ENCODE results near the gene SCYL3. TPM values are rescaled to one million over a fixed set of nuclear protein-coding genes. Genes with fewer than 3 reads are reported as not detected.

The SCYL3 gene, protein sequence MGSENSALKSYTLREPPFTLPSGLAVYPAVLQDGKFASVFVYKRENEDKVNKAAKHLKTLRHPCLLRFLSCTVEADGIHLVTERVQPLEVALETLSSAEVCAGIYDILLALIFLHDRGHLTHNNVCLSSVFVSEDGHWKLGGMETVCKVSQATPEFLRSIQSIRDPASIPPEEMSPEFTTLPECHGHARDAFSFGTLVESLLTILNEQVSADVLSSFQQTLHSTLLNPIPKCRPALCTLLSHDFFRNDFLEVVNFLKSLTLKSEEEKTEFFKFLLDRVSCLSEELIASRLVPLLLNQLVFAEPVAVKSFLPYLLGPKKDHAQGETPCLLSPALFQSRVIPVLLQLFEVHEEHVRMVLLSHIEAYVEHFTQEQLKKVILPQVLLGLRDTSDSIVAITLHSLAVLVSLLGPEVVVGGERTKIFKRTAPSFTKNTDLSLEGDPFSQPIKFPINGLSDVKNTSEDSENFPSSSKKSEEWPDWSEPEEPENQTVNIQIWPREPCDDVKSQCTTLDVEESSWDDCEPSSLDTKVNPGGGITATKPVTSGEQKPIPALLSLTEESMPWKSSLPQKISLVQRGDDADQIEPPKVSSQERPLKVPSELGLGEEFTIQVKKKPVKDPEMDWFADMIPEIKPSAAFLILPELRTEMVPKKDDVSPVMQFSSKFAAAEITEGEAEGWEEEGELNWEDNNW
- total RNA-seq (1 to 10 TPM; 5.7 to 7.1 (median 6.1) TPM), polyA plus RNA-seq (2.6 TPM)
- long read RNA-seq, donor 1, full-length matches to known transcripts, result 8 of 15 reads
- long read RNA-seq, donor 1, partial matches to known transcripts, result 3 of 15 reads
- long read RNA-seq, donor 1, other reads (novel, unspliced or antisense), result 4 of 15 reads
- long read RNA-seq, donor 2, full-length matches to known transcripts, result 2 of 5 reads
- long read RNA-seq, donor 2, partial matches to known transcripts, result 1 of 5 reads
- long read RNA-seq, donor 2, other reads (novel, unspliced or antisense), result 2 of 5 reads
- long read RNA-seq, donor 3, full-length matches to known transcripts, result 4 of 18 reads
- long read RNA-seq, donor 3, partial matches to known transcripts, result 2 of 18 reads
- long read RNA-seq, donor 3, other reads (novel, unspliced or antisense), result 12 of 18 reads
- long read RNA-seq, donor 4, full-length matches to known transcripts, result 1 of 3 reads
- long read RNA-seq, donor 4, partial matches to known transcripts, result 1 of 3 reads
- long read RNA-seq, donor 4, other reads (novel, unspliced or antisense), result 1 of 3 reads

DNA sequence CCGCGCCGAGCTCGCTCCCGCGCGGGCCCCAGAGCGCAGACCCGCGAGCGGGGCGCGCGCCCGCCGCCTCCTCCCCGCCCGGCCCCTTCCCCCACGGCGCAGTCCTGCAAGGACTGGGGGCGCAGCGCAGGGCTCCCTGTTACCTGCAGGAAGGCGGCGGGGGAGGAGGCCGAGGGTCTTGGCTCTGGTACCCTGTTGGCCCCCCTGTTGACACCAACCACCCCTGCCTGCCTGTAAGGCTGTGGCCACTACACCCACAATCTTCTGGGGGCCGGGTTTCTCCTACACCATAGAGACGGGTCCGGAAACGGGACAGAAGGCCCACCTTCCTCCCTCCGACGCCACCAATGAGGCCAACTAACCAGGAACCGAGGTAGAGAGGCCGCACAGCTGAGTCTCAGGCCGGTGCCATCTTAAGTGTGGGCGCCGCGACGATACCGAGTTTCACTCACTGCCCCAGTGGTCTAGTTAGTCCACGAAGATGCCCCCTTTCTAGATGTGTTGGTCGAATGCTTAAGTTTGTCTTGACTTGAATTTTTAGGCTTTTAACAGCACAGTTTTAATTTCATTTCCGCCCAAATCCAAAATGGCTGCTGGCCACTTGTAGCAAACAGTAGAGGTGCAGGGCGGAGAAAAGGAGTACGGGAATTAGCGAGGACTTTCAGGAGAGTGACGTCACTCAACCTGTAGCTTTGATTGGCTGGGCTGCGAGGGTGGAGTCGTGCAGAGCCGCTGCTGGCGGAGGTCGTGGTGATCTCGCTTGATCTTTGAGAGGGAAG is at the start of gene SCYL3:
TSS of gene SCYL3 (minus strand) at position 252 of the 779 bp plus-strand sequence. CDS start 5,056 bp downstream, outside the sequence.
- Histone ChIP-seq H3K9me3 (ENCODE audit: control insufficient read depth, low read length) (no peaks in the 10 kb centered on the region), H3K27me3 (ENCODE audit: control insufficient read depth, insufficient read depth) (no peaks in the 10 kb centered on the region), H3K27ac (ENCODE audit: low read length) (peak within 1 kb of the TSS; percentile 95), H3K4me1 (ENCODE audit: control insufficient read depth, insufficient read depth, low read length) (peaks cover 2% of the 10 kb centered on the region), H3K4me3 (ENCODE audit: low read length) (peak within 1 kb of the TSS; percentile 94)
- ATAC-seq (peak; percentile 99), DNase-seq (peak; percentile 94 to 97 (median 95))
- intact Hi-C loops (cut with DNase I), result no loop called here
- under 1% methylated on average over 52 of the region's 52 CpGs for WGBS

DNA sequence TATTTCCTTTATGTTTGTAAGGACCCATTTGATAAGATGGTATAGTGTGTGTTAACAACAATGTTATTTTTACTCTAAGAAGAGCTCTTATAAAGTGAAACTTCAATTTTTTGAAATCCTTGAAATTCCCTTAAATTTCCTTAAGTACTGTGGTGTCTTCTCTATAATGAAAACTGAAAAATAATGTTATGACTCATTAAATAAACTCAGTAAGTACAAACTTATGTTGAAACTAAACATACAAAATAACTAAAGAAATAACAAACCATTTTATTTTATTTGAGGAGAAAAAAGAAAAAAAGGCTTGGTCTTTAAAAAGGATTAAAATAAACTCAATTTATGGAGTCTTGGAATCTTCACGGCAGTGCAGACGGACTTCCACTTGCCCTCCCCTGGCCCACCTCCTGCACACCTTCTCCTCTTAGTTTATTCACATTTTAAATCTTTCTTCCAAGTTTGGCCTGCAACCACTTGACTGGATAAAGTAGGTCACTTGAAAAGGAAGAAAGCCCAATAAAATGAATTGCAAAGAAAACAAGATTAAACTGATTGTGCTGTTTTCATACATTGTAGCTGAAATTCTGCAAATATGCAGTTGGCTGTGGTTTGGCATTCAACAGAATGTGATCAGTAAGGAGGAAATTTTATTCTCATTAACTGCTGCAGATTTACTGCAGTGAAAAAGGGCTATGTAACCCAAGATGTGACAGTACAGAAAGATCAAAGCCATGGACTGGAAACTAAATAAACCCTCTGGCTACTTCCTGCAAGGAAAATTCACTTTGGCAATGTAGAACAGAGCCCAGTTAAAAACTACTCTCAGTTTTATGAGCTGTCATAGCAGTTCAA is 48.5 kb upstream of the SCYL3 start:
- intact Hi-C loops (cut with DNase I), result no loop called here
- Histone ChIP-seq H3K9me3 (ENCODE audit: control insufficient read depth, low read length) (no peaks in the 10 kb centered on the region), H3K4me1 (ENCODE audit: control insufficient read depth, insufficient read depth, low read length) (no peaks in the 10 kb centered on the region), H3K4me3 (ENCODE audit: low read length) (no peak overlapping the region), H3K27ac (ENCODE audit: low read length) (no peak overlapping the region), H3K27me3 (ENCODE audit: control insufficient read depth, insufficient read depth) (no peaks in the 10 kb centered on the region)
- WGBS, result 78% methylated on average over 2 of the region's 2 CpGs
- DNase-seq (peak in 1 of 3 donors; percentile 28), ATAC-seq (no peak)

DNA sequence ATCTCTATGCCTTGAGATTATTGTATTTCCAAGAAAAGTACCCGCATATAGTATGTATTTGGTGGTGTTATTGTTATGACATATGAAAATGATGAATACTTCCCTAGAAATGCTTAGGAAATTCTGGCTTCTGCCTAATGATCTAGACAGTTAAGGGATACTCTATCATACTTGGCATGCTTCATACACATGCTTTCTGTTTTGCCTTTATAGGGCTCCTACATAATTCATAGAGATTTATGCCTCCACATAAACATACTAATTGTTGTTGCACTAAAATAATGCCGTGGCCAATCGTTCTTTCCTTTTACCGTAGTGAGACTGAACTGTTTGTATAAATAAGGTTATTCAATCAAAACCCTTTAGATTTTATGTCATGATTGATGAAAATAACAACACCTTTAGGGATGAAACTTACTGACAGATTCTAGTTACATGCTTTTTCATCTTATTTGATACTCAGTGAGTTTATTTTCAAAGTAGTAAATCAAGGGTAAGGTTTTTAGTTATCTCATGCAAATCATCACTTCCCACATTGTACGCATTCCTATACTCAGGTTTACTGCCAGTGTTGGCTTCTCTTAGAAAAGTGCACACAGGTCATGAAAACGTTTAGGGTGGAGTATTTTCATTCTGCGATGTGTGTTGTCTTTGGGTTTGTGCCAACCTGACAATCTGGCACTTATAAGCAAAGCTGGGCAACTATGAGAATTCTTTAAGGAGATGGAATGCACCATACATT is 40.5 kb upstream of the SCYL3 start:
- Histone ChIP-seq H3K27me3 (ENCODE audit: control insufficient read depth, insufficient read depth) (no peaks in the 10 kb centered on the region), H3K9me3 (ENCODE audit: control insufficient read depth, low read length) (no peaks in the 10 kb centered on the region), H3K4me1 (ENCODE audit: control insufficient read depth, insufficient read depth, low read length) (no peaks in the 10 kb centered on the region), H3K4me3 (ENCODE audit: low read length) (no peak overlapping the region), H3K27ac (ENCODE audit: low read length) (no peak overlapping the region)
- 57% methylated on average over 7 of the region's 7 CpGs for whole genome bisulfite sequencing
- DNase-seq (no peak), ATAC-seq (no peak)
- intact Hi-C loops (cut with DNase I), result no loop called here

DNA sequence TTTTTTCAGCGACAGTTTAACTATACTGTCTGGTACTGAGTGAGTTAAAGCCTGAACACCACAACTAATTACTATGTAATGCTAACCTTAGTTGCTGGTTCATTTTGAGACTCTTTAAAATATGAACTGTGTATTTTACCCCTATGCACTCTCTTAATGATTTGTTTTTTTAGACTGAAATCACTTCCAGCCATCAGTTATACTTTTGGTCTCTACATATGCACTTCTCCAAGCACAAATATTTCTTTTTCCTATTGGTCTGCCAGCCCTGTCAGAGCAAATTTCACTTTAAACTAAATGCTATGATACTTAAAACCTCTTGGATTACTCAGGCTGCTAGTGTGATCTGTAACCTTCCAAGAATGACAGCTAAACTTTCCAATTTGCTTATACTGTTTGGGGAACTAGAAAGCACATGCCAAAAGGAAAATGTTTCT is 38.1 kb upstream of the SCYL3 start:
- no peak for ATAC-seq
- intact Hi-C loops (cut with DNase I), result no loop called here
- no peak overlapping the region for H3K27ac ChIP-seq (ENCODE audit: low read length)

DNA sequence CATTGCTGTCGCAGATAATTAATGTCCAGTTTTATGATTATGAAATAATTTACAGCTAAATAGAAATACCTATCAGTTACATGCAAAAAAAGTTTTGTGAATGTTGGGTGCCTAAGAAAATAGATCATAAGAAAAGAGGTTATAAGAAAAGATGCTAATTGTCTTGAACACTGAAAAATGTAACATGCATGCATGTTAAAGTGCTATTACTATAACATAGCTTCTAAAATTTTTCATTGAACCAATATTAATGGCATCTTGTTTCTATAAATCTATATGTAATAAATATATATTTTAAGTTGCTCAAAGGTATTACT is 35.5 kb upstream of the SCYL3 start:
- ATAC-seq, result no peak

More for the DNA sequence above, 38.1 kb upstream of the SCYL3 start:
- Histone ChIP-seq H3K4me1 (ENCODE audit: control insufficient read depth, insufficient read depth, low read length) (no peaks in the 10 kb centered on the region), H3K9me3 (ENCODE audit: control insufficient read depth, low read length) (no peaks in the 10 kb centered on the region), H3K27me3 (ENCODE audit: control insufficient read depth, insufficient read depth) (no peaks in the 10 kb centered on the region), H3K4me3 (ENCODE audit: low read length) (no peak overlapping the region)
- no peak for DNase-seq
- 88% methylated on average over 1 of the region's 1 CpG for WGBS

DNA sequence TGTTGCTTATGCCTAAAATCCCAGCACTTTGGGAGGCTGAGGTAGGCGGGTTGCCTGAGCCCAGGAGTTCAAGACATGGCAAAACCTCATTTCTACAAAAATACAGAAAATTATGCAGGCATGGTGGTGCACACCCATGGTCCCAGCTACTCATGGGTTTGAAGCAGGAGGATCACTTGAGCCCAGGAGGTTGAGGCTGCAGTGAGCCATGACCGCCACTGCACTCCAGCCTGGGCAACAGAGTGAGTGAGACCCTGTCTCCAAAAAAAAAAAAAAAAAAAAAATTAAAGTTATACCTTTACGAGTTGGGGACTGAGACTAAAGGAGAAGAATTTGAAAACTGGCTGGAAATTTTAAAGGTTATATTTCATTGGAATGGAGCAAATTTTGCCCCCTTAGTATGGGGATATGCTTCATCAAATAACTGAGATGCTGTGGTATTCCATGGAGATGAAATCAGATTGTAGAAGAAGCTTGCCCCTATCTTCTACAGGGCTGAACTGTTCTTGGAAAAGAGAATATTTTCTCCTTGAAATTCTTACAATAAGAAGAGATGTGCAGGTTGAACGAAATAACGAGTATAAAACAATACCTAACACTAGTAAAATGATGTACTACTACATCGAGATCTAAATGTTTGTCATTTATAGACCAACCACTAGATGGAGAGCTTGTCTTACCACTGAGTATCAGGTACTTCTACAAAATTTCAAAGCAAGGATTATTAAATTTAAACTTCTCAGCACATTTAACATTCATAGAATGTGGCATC is 34.9 kb upstream of the SCYL3 start:
- intact Hi-C loops (cut with DNase I), result loop anchor here in 2 of 4 donors (10.0 kb wide), 2 partner anchors 846 to 956 kb away; no protein-coding TSS in a partner anchor
- ATAC-seq (peak in 1 of 2 donors; percentile 46), DNase-seq (no peak)
- no peak overlapping the region for H3K4me3 ChIP-seq (ENCODE audit: low read length)
- no peaks in the 10 kb centered on the region for H3K27me3 ChIP-seq (ENCODE audit: control insufficient read depth, insufficient read depth)
- H3K4me1 ChIP-seq (ENCODE audit: control insufficient read depth, insufficient read depth, low read length), result no peaks in the 10 kb centered on the region
- H3K27ac ChIP-seq (ENCODE audit: low read length), result no peak overlapping the region
- H3K9me3 ChIP-seq (ENCODE audit: control insufficient read depth, low read length), result no peaks in the 10 kb centered on the region
- WGBS, result 48% methylated on average over 6 of the region's 6 CpGs

More for the DNA sequence above, 35.5 kb upstream of the SCYL3 start:
- Histone ChIP-seq H3K27me3 (ENCODE audit: control insufficient read depth, insufficient read depth) (no peaks in the 10 kb centered on the region), H3K4me1 (ENCODE audit: control insufficient read depth, insufficient read depth, low read length) (no peaks in the 10 kb centered on the region), H3K4me3 (ENCODE audit: low read length) (no peak overlapping the region), H3K9me3 (ENCODE audit: control insufficient read depth, low read length) (no peaks in the 10 kb centered on the region), H3K27ac (ENCODE audit: low read length) (no peak overlapping the region)
- WGBS, result 25% methylated on average over 1 of the region's 1 CpG
- DNase-seq, result no peak
- intact Hi-C loops (cut with DNase I), result loop anchor here in 2 of 4 donors (10.0 kb wide), 2 partner anchors 846 to 956 kb away; no protein-coding TSS in a partner anchor

DNA sequence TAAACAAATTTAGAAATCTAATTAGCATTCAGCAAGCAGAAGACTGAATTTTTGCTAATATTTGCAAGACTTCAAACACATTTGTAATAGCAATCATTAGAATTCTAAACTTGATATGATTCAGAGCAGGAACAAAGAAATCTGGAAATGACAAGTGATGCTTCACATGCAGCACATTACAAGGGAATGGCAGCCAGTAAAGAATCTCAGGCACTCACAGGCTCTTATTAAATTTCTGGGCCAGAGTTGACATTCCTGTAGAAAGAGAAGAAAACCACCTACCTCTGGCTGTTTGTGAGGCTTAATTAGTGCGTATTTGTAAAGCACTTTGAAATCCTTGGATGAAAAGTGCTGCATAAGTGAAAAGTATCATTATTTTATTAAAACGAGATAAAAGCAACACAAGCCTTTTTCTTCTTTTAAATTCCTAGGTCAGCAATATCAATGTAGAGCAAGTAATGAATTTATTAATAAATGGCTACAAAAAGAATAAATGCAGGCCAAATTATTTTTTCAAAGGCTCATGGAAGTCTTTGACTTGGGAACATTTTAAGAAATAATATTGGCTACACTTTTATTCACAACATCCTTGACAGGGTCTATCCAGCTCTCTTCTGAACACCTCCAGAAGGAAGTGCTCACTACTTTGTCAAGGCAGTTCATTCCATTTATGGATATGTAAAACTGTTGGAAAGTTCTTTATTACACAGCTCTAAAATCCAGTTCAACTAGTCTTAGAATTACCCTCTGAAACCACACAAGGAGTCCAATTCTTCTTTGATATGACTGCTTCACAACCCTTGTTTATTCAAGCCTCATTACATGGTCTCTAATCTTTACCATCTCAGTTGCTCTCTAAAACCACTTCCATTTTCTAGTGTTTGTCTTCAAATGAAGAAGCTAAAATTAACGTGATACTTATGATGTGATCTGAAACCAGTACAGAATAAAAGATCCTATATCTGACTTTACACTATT is 32.1 kb upstream of the SCYL3 start:
- intact Hi-C loops (cut with DNase I), result loop anchor here in 2 of 4 donors (10.0 kb wide), 2 partner anchors 849 to 959 kb away; no protein-coding TSS in a partner anchor
- no peak overlapping the region for H3K4me3 ChIP-seq (ENCODE audit: low read length)
- 72% methylated on average over 3 of the region's 3 CpGs for WGBS
- no peaks in the 10 kb centered on the region for H3K27me3 ChIP-seq (ENCODE audit: control insufficient read depth, insufficient read depth)
- DNase-seq (no peak), ATAC-seq (no peak)
- no peaks in the 10 kb centered on the region for H3K4me1 ChIP-seq (ENCODE audit: control insufficient read depth, insufficient read depth, low read length)
- no peaks in the 10 kb centered on the region for H3K9me3 ChIP-seq (ENCODE audit: control insufficient read depth, low read length)
- H3K27ac ChIP-seq (ENCODE audit: low read length), result no peak overlapping the region

DNA sequence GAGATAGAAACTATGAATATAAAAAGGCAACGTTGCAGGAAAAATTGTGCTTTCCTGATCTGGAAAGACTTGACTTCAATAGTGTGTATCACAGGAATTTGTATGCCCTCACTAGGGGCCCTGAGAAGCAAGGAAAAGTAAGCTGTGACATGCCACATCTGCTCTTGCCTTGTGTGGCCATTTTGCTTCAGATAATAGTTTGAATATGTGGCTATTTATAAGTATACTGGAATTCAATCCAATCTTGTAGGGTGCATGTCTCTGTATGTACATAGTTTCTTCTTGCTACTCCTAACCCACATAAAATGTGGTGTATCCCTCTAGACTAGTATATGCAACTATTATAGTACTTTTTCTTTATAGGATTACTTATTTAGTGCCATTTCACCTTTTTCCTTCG is 31.1 kb upstream of the SCYL3 start:
- DNase-seq, result no peak
- Histone ChIP-seq H3K4me3 (ENCODE audit: low read length) (no peak overlapping the region), H3K4me1 (ENCODE audit: control insufficient read depth, insufficient read depth, low read length) (no peaks in the 10 kb centered on the region), H3K27me3 (ENCODE audit: control insufficient read depth, insufficient read depth) (no peaks in the 10 kb centered on the region), H3K9me3 (ENCODE audit: control insufficient read depth, low read length) (no peaks in the 10 kb centered on the region), H3K27ac (ENCODE audit: low read length) (no peak overlapping the region)
- WGBS, result 57% methylated on average over 2 of the region's 2 CpGs
- ATAC-seq, result no peak
- intact Hi-C loops (cut with DNase I), result loop anchor here in 2 of 4 donors (10.0 kb wide), 2 partner anchors 850 to 960 kb away; no protein-coding TSS in a partner anchor

Measured in right cardiac atrium (tissue), 5 donors.